Small intestine (tissue), 7 donors: ENCODE measurements around the gene ARID3A. TPM values are rescaled to one million over a fixed set of nuclear protein-coding genes. Genes with fewer than 3 reads are reported as not detected.

ENCODE experiments used
- DNase-seq, 2 donors: peaks; one replicate each; pipeline versions ENCODE4 v3.0.0 to v3.0.0-alpha.2; 2013
- FAIRE-seq: peaks from 2 replicates; lab custom pipeline; 2012; peaks lifted over from hg19 to GRCh38; lab: Jason Lieb, UNC
- H3K27ac ChIP-seq, 3 donors: one replicate each; pipeline ENCODE4 v1.5.1; 2013; ENCODE audit warnings: low read length in 2 of 3, mild to moderate bottlenecking in 2 of 3, control low read depth in 1 of 3, inconsistent platforms in 1 of 3, low read depth in 1 of 3, moderate library complexity in 1 of 3
- H3K27me3 ChIP-seq, 3 donors: one replicate each; pipeline ENCODE4 v1.6.1; 2013; ENCODE audit warnings: low read length in 3 of 3, inconsistent platforms in 1 of 3; ENCODE audit not compliant: control insufficient read depth in 3 of 3, insufficient read depth in 3 of 3
- H3K36me3 ChIP-seq, 3 donors: one replicate each; pipeline ENCODE4 v1.6.1; 2013; ENCODE audit warnings: low read length in 3 of 3, inconsistent platforms in 1 of 3, low read depth in 1 of 3, mild to moderate bottlenecking in 1 of 3, moderate library complexity in 1 of 3; ENCODE audit not compliant: control insufficient read depth in 3 of 3, insufficient read depth in 2 of 3
- H3K4me1 ChIP-seq, 3 donors: one replicate each; pipeline ENCODE4 v1.6.1; 2013; ENCODE audit warnings: low read length in 2 of 3, inconsistent platforms in 1 of 3, low read depth in 1 of 3, mild to moderate bottlenecking in 1 of 3, moderate library complexity in 1 of 3; ENCODE audit not compliant: control insufficient read depth in 3 of 3, insufficient read depth in 2 of 3
- H3K4me3 ChIP-seq, 3 donors: one replicate each; pipeline ENCODE4 v1.5.1; 2013; ENCODE audit warnings: low read length in 3 of 3, control low read depth in 1 of 3, inconsistent platforms in 1 of 3, low read depth in 1 of 3, mild to moderate bottlenecking in 1 of 3, moderate library complexity in 1 of 3
- H3K9me3 ChIP-seq, 2 donors: one replicate each; pipeline ENCODE4 v1.6.1; 2013; ENCODE audit warnings: low read depth in 1 of 2, low read length in 1 of 2; ENCODE audit not compliant: control insufficient read depth in 2 of 2, insufficient read depth in 1 of 2
- WGBS, 3 donors: extraction: QIAGEN DNeasy Blood & Tissue Kit; methylation state at CpG; one replicate each; pipeline ENCODE4 v1.1.7; 2013; 5-methylcytosine and 5-hydroxymethylcytosine counted together
- polyA plus RNA-seq, 4 donors: library from polyadenylated mRNA; stranded (reverse) in 3 of 4; unstranded in 1 of 4; fragments of 200-250 nt in 3 of 4; fragments of 120-200 nt in 1 of 4; gene quantifications; one replicate each; pipeline versions ENCODE4 v1.2.1 to v1.2.3, GENCODE V29; 2013
- donor health status: healthy with polysubstance abuse.
- donor health status: control.
- donor health status: control.
- donor health status: Bipolar disorder and iron deficiency.
- donor health status: healthy.

Gene ARID3A
- polyA plus RNA-seq, 4 donors, result 1.3 to 242 (median 4.8) TPM

GRCh38 chr19:902446-903226, 23.2 kb upstream of the ARID3A start:
- WGBS, 3 donors, result 91 to 92% (median 92%) methylated on average over 14 of the region's 14 CpGs
- H3K9me3 ChIP-seq, result no peaks in the 10 kb centered on the region
- DNase-seq (no peak), FAIRE-seq (no peak)
- no peaks in the 10 kb centered on the region for H3K27me3 ChIP-seq
- peaks cover 5 to 71% (median 9%) of the 10 kb centered on the region in 3 donors for H3K36me3 ChIP-seq
- no peak overlapping the region for H3K4me3 ChIP-seq
- H3K27ac ChIP-seq, result no peak overlapping the region
- no peaks in the 10 kb centered on the region for H3K4me1 ChIP-seq

GRCh38 chr19:903266-903797, 22.5 kb upstream of the ARID3A start:
- Histone ChIP-seq H3K4me1 (no peaks in the 10 kb centered on the region), H3K27ac (no peak overlapping the region), H3K9me3 (no peaks in the 10 kb centered on the region), H3K27me3 (no peaks in the 10 kb centered on the region), H3K4me3 (no peak overlapping the region), H3K36me3 (peaks cover 5 to 69% (median 9%) of the 10 kb centered on the region in 3 donors)
- 68 to 82% (median 80%) methylated on average over 18 to 32 of the region's 32 CpGs for WGBS, 3 donors
- FAIRE-seq (no peak), DNase-seq (no peak)

GRCh38 chr19:904545-904944, 21.3 kb upstream of the ARID3A start:
- WGBS, 3 donors, result 90 to 93% (median 91%) methylated on average over 8 of the region's 8 CpGs
- H3K9me3 ChIP-seq, result no peaks in the 10 kb centered on the region
- H3K36me3 ChIP-seq, result peaks cover under 1 to 57% (median 6%) of the 10 kb centered on the region in 3 donors
- FAIRE-seq (no peak), DNase-seq (no peak)
- H3K4me1 ChIP-seq, result peaks cover 0 to 10% (median 0%) of the 10 kb centered on the region in 3 donors
- H3K27me3 ChIP-seq, result no peaks in the 10 kb centered on the region
- H3K4me3 ChIP-seq, result no peak overlapping the region
- H3K27ac ChIP-seq, result no peak overlapping the region

GRCh38 chr19:906480-906879, 19.4 kb upstream of the ARID3A start:
- WGBS, 3 donors, result 89 to 93% (median 93%) methylated on average over 7 of the region's 7 CpGs
- Histone ChIP-seq H3K27ac (no peak overlapping the region), H3K4me3 (no peak overlapping the region), H3K9me3 (no peaks in the 10 kb centered on the region), H3K36me3 (peaks cover 0 to 41% (median 6%) of the 10 kb centered on the region in 3 donors), H3K27me3 (no peaks in the 10 kb centered on the region), H3K4me1 (peaks cover 0 to 14% (median 3%) of the 10 kb centered on the region in 3 donors)
- no peak for FAIRE-seq
- DNase-seq, result no peak

- no peak for FAIRE-seq
- WGBS, 3 donors, result 67 to 73% (median 70%) methylated on average over 13 to 14 of the region's 14 CpGs
- H3K27me3 ChIP-seq, result no peaks in the 10 kb centered on the region
- H3K27ac ChIP-seq, result peak overlapping the region in 1 of 3 donors; percentile 61
- H3K9me3 ChIP-seq, result no peaks in the 10 kb centered on the region
- H3K4me1 ChIP-seq, result peaks cover 0 to 14% (median 3%) of the 10 kb centered on the region in 3 donors
- peaks cover 0 to 33% (median 0%) of the 10 kb centered on the region in 3 donors for H3K36me3 ChIP-seq
- H3K4me3 ChIP-seq, result no peak overlapping the region
- DNase-seq, result no peak
Observed at GRCh38 chr19:907183-907853, 18.5 kb upstream of the ARID3A start.

GRCh38 chr19:911197-912033, 14.4 kb upstream of the ARID3A start:
- FAIRE-seq (no peak), DNase-seq (no peak)
- Histone ChIP-seq H3K9me3 (no peaks in the 10 kb centered on the region), H3K27me3 (no peaks in the 10 kb centered on the region), H3K4me1 (peaks cover 0 to 19% (median 3%) of the 10 kb centered on the region in 3 donors), H3K27ac (peak overlapping the region in 2 of 3 donors; percentile 6 to 45), H3K4me3 (peak overlapping the region in 1 of 3 donors; percentile 13), H3K36me3 (peaks cover 0 to 9% (median 0%) of the 10 kb centered on the region in 3 donors)
- WGBS, 3 donors, result 83 to 90% (median 86%) methylated on average over 54 of the region's 54 CpGs

GRCh38 chr19:912181-913079, 13.4 kb upstream of the ARID3A start:
- Histone ChIP-seq H3K9me3 (no peaks in the 10 kb centered on the region), H3K4me1 (peaks cover 0 to 25% (median 3%) of the 10 kb centered on the region in 3 donors), H3K36me3 (peaks cover 0 to 3% (median 0%) of the 10 kb centered on the region in 3 donors), H3K4me3 (peak overlapping the region; percentile 93 to 96 (median 94)), H3K27me3 (peaks cover 4 to 9% (median 6%) of the 10 kb centered on the region in 3 donors), H3K27ac (peak overlapping the region; percentile 12 to 96 (median 79))
- peak in 1 of 2 donors; percentile 62 for DNase-seq
- WGBS, 3 donors, result 5 to 27% (median 5%) methylated on average over 23 to 68 of the region's 69 CpGs
- FAIRE-seq, result no peak
